Measurements from ENCODE around the gene KRT28.
"Not testable (repeated sequence)": the region's sequence is repeated elsewhere in the genome, so short reads cannot be mapped to it uniquely, and the experiment has no call there.

Gene KRT28

DNA sequence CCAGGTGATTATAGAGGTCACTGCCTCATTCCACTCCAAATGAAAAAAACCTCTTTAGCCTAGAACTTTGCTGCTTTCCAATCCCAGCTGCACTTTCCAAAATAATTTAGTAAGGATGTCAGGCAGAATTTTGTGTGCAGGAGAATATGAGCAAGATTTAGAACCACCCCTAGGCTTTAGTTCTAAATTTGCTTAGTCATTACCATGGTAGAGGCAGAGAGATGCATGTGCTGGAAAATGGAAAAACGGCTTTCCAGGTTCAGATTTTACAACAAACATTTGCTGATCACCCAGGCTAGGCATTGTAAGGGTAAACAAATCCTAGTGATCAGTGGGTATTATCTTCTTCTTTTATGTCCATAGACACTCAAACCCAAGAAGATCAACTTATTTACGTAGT, 34.1 kb downstream of the KRT28 start:
- Histone ChIP-seq H4K20me1 (no peaks in the 10 kb centered on the region), H3K4me2 (no peak overlapping the region), H3K4me3 (no peak overlapping the region), H3K4me1 (no peaks in the 10 kb centered on the region), H3K9ac (no peak overlapping the region), H3K9me3 (peaks cover 37% of the 10 kb centered on the region), H3K36me3 (no peaks in the 10 kb centered on the region), H3K27ac (no peak overlapping the region), H3K27me3 (no peaks in the 10 kb centered on the region)
- TF ChIP-seq Cebpa-rat (IDR thresholded peaks at IDR 0.05) = no peak

GRCh38 chr17:40763752-40764151, 36.0 kb downstream of the KRT28 start:
- Histone ChIP-seq H3K9ac (no peak overlapping the region), H3K9me3 (peaks cover 50% of the 10 kb centered on the region), H3K4me1 (no peaks in the 10 kb centered on the region), H3K27me3 (no peaks in the 10 kb centered on the region), H3K4me2 (no peak overlapping the region), H3K27ac (no peak overlapping the region), H3K4me3 (no peak overlapping the region), H3K36me3 (no peaks in the 10 kb centered on the region), H4K20me1 (no peaks in the 10 kb centered on the region)
- no peak for TF ChIP-seq Cebpa-rat (IDR thresholded peaks at IDR 0.05)

DNA sequence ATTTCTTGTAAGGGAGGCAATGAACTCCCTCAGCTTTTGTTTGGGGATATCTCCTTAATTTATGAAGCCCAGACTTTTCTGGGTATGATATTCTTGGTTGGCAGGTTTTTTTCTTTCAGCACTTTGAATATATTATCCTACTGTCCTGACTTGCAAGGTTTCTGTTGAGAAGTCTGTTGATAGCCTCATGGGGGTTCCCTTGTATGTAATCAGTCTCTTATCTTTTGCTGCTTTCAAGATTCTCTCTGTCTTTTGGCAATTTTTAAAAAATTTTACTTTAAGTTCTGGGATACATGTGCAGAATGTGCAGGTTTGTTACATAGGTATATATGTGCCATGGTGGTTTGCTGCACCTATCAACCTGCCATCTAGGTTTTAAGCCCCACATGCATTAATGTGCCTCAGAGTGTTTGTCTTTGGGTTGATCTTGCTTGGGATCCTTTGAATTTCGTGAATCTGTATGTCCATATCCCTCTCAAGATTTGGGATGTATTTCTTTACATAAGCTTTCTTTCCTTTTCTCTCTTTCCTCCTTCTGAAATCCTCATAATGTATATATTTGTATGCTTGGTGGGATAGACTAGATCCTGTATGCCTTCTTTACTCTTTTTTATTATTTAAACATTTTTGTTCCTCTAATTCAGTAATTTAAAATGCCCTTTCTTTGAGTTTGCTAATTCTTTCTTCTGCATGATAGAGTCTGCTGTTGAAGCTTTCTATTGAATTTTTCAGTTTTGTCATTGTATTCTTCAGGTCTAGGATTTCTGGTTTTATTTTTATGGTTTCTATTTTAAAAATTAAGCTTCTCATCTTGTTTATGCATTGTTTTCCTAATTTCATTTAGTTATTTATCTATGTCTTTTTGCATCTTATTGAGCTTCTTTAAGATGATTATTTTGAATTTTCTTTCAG, 39.4 kb downstream of the KRT28 start:
- Histone ChIP-seq H3K4me1 (no peaks in the 10 kb centered on the region), H3K36me3 (no peaks in the 10 kb centered on the region)

GRCh38 chr17:40755231-40755630, 44.5 kb downstream of the KRT28 start, which contains the start of gene KRT25:
KRT25 (minus strand) TSS chr17:40755331; CDS start chr17:40755271, 60 bp downstream.
- Histone ChIP-seq H3K4me2 (no peak within 1 kb of the TSS), H3K36me3 (no peaks in the 10 kb centered on the region), H3K4me1 (no peaks in the 10 kb centered on the region), H3K9me3 (peaks cover 9% of the 10 kb centered on the region), H3K4me3 (no peak within 1 kb of the TSS), H4K20me1 (no peaks in the 10 kb centered on the region), H3K27me3 (no peaks in the 10 kb centered on the region), H3K27ac (no peak within 1 kb of the TSS), H3K9ac (no peak within 1 kb of the TSS)
- no peak for TF ChIP-seq Cebpa-rat (IDR thresholded peaks at IDR 0.05)

More for the DNA sequence above, 39.4 kb downstream of the KRT28 start:
- H3K27me3 ChIP-seq = no peaks in the 10 kb centered on the region
- peaks cover 50% of the 10 kb centered on the region for H3K9me3 ChIP-seq
- no peak for TF ChIP-seq Cebpa-rat (IDR thresholded peaks at IDR 0.05)
- no peak overlapping the region for H3K4me3 ChIP-seq
- no peak overlapping the region for H3K9ac ChIP-seq
- H3K4me2 ChIP-seq = no peak overlapping the region
- H3K27ac ChIP-seq = no peak overlapping the region
- no peaks in the 10 kb centered on the region for H4K20me1 ChIP-seq

DNA sequence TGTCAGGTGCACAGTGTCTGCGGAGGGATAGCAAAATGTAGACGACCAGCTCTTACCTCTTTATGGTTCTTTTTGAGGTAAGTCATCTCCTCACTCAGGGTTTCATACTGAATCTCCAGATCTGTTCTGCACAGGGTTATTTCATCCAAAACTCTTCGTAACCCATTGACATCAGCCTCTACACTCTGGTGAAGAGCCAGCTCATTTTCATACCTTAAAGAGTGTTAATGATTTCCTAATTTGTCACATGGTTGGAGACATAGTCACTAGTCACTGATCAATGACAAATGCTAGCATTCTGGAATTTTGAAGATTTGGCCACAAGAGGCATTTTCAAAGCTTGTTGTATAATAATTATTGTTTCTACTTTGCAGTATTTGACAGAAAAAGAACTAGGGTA, 46.0 kb downstream of the KRT28 start:
- H3K27ac ChIP-seq = no peak overlapping the region
- no peaks in the 10 kb centered on the region for H3K36me3 ChIP-seq
- no peak overlapping the region for H3K4me2 ChIP-seq
- no peaks in the 10 kb centered on the region for H3K4me1 ChIP-seq
- H3K4me3 ChIP-seq = no peak overlapping the region
- no peak for TF ChIP-seq Cebpa-rat (IDR thresholded peaks at IDR 0.05)
- H4K20me1 ChIP-seq = no peaks in the 10 kb centered on the region
- H3K27me3 ChIP-seq = no peaks in the 10 kb centered on the region
- H3K9me3 ChIP-seq = peaks cover 1% of the 10 kb centered on the region; the same call in 1 of the 2 replicates
- no peak overlapping the region for H3K9ac ChIP-seq

- Histone ChIP-seq H3K4me2 (no peak overlapping the region), H3K27me3 (no peaks in the 10 kb centered on the region), H3K36me3 (no peaks in the 10 kb centered on the region), H3K4me1 (no peaks in the 10 kb centered on the region), H3K4me3 (no peak overlapping the region), H3K9ac (no peak overlapping the region), H3K9me3 (peaks cover 4% of the 10 kb centered on the region; the same call in 1 of the 2 replicates), H3K27ac (no peak overlapping the region), H4K20me1 (no peaks in the 10 kb centered on the region)
- TF ChIP-seq Cebpa-rat (IDR thresholded peaks at IDR 0.05) = no peak
Observed at GRCh38 chr17:40751065-40751464, 48.7 kb downstream of the KRT28 start.

GRCh38 chr17:40750391-40750790, 49.4 kb downstream of the KRT28 start:
- TF ChIP-seq Cebpa-rat (IDR thresholded peaks at IDR 0.05) = no peak
- H4K20me1 ChIP-seq = no peaks in the 10 kb centered on the region
- H3K27ac ChIP-seq = no peak overlapping the region
- H3K4me2 ChIP-seq = no peak overlapping the region
- H3K27me3 ChIP-seq = no peaks in the 10 kb centered on the region
- H3K4me1 ChIP-seq = no peaks in the 10 kb centered on the region
- H3K9me3 ChIP-seq = peaks cover 4% of the 10 kb centered on the region; the same call in 1 of the 2 replicates
- H3K36me3 ChIP-seq = no peaks in the 10 kb centered on the region
- no peak overlapping the region for H3K4me3 ChIP-seq
- H3K9ac ChIP-seq = no peak overlapping the region

DNA sequence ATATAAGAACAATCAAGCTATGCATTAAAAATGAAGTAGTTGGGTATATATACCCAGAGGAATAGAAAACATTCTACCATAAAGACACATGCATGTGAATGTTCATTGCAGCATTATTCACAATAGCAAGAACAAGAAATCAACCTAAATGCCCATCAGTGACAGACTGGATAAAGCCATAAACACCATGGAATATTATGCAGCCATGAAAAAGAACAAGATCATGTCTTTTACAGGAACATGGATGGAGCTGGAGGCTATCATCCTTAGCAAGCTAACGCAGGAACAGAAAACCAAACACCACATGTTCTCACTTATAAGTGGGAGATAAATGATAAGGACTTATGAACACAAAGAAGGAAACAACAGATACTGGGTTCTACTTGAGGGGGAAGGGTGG, 51.1 kb downstream of the KRT28 start:
- not testable (repeated sequence) for H3K4me1 ChIP-seq, H3K36me3 ChIP-seq, H3K4me2 ChIP-seq, H3K27ac ChIP-seq, H3K9me3 ChIP-seq, H4K20me1 ChIP-seq, H3K9ac ChIP-seq, H3K4me3 ChIP-seq, H3K27me3 ChIP-seq

Measured in BLaER1 (cell line).